K562 (cell line): ENCODE data around the gene WDR45B. TPM values are rescaled to one million over a fixed set of nuclear protein-coding genes. Genes with fewer than 3 reads are reported as not detected.

Experiments used
- ATAC-seq: fragments of 200-7000 bp; cut with Tn5 transposase; 3 replicates; pipeline ENCODE4 v1.9.1; 2020; ENCODE audit warnings: moderate library complexity
- BruUV-seq: library from RNA; stranded (reverse); fragments of 400-500 nt; replicated peaks from 2 replicates; lab custom pipeline; 2021; lab: Mats Ljungman, UMichigan
- CTCF ChIA-PET: fragments of 300-600 bp; formaldehyde crosslinking; extraction: SDS; loops from one replicate; lab custom pipeline; 2021; ENCODE audit warnings: low intra/inter-chr PET ratio; lab: Yijun Ruan, JAX
- POLR2A ChIA-PET: fragments of 300-600, 350-650 bp; sonication (Branson Sonifier 250); formaldehyde crosslinking; extraction: SDS; loops from one replicate; lab custom pipeline; 2021; ENCODE audit warnings: antibody characterized with exemption, inconsistent platforms; lab: Yijun Ruan, JAX
- DNase-seq, 4 experiments: peaks; one replicate each; pipeline versions ENCODE4 v3.0.0 to v3.0.0-alpha.2; 2011 to 2018; ENCODE audit warnings: low spot score in 3 of 4, mixed read lengths in 3 of 4; ENCODE audit errors: extremely low read depth in 1 of 4
- FAIRE-seq: peaks from 2 replicates; lab custom pipeline; 2011; peaks lifted over from hg19 to GRCh38; lab: Jason Lieb, UNC
- H2AFZ ChIP-seq: 2 replicates; pipeline ENCODE4 v1.6.0; 2011; ENCODE audit warnings: low read depth, low read length, control low read depth, inconsistent platforms
- H3K27ac ChIP-seq: fragments of 200-600 bp; 3 replicates; pipeline ENCODE4 v1.8.0; 2011; ENCODE audit warnings: low read depth, mild to moderate bottlenecking, control low read depth, inconsistent platforms, low read length, moderate library complexity, mixed read lengths; ENCODE audit errors: extremely low read depth
- H3K27me3 ChIP-seq, 2 experiments: fragments of 300-600 bp in 1 of 2; 2 replicates in 1 of 2; 3 replicates in 1 of 2; pipeline versions ENCODE4 v1.6.0 to v1.8.0; 2011; ENCODE audit warnings: inconsistent platforms in 2 of 2, low read length in 2 of 2, mild to moderate bottlenecking in 1 of 2, mixed read lengths in 1 of 2, moderate library complexity in 1 of 2; ENCODE audit not compliant: control insufficient read depth in 2 of 2, insufficient read depth in 2 of 2
- H3K36me3 ChIP-seq: fragments of 300-600 bp; 3 replicates; pipeline ENCODE4 v1.8.0; 2011; ENCODE audit warnings: mild to moderate bottlenecking, low read length, inconsistent platforms; ENCODE audit not compliant: control insufficient read depth, insufficient read depth
- H3K4me1 ChIP-seq, 2 experiments: fragments of 200-600 bp in 1 of 2; replicated peaks in 1 of 2; 2 replicates in 1 of 2; 3 replicates in 1 of 2; pipeline versions ENCODE4 v1.5.1 to v1.8.0; 2011; ENCODE audit warnings: inconsistent platforms in 2 of 2, low read length in 2 of 2, mild to moderate bottlenecking in 1 of 2, mixed read lengths in 1 of 2, moderate library complexity in 1 of 2; ENCODE audit not compliant: control insufficient read depth in 2 of 2, insufficient read depth in 2 of 2
- H3K4me2 ChIP-seq: 2 replicates; pipeline ENCODE4 v1.6.1; 2011; ENCODE audit warnings: low read length, control low read depth, inconsistent platforms, mixed read lengths; ENCODE audit not compliant: insufficient read depth
- H3K4me3 ChIP-seq: fragments of 200-600 bp; sonication (generic), shearing (Covaris generic); 2 replicates; pipeline ENCODE4 v1.5.1; 2016; ENCODE audit warnings: control low read depth, inconsistent platforms
- H3K79me2 ChIP-seq: fragments of 200-600 bp; 3 replicates; pipeline ENCODE4 v1.8.0; 2011; ENCODE audit warnings: low read length, inconsistent platforms; ENCODE audit not compliant: control insufficient read depth, insufficient read depth
- H3K9ac ChIP-seq, 2 experiments: 2 replicates each; pipeline versions ENCODE4 v1.6.0 to v1.6.1; 2011; ENCODE audit warnings: low read depth in 2 of 2, low read length in 2 of 2, control low read depth in 1 of 2, inconsistent platforms in 1 of 2, mild to moderate bottlenecking in 1 of 2, mixed read lengths in 1 of 2; ENCODE audit not compliant: insufficient read depth in 1 of 2
- H3K9me1 ChIP-seq: one replicate; pipeline ENCODE4 v1.6.0; 2011; ENCODE audit warnings: inconsistent platforms, mild to moderate bottlenecking, low read length, moderate library complexity; ENCODE audit not compliant: control insufficient read depth, insufficient read depth
- H3K9me3 ChIP-seq: replicated peaks from 2 replicates; pipeline ENCODE4 v1.5.1; 2011; ENCODE audit warnings: low read depth, low read length, inconsistent platforms; ENCODE audit not compliant: control insufficient read depth, insufficient read depth
- H4K20me1 ChIP-seq: replicated peaks from 2 replicates; pipeline ENCODE4 v1.6.1; 2011; ENCODE audit warnings: low read length, inconsistent platforms, mixed read lengths; ENCODE audit not compliant: control insufficient read depth, insufficient read depth
- BACH1 ChIP-seq: fragments of 200-800 bp; sonication (Bioruptor generic); IDR thresholded peaks from 2 replicates; pipeline ENCODE4 v1.6.1; 2016; ENCODE audit warnings: missing genetic modification characterization, missing compliant biosample characterization
- CBFB ChIP-seq: sonication (generic); formaldehyde crosslinking; IDR thresholded peaks from 2 replicates; pipeline ENCODE4 v1.4.0; 2020; ENCODE audit warnings: mild to moderate bottlenecking, missing genetic modification reagents
- CHD1 ChIP-seq: fragments of 200-600 bp; sonication (generic); IDR thresholded peaks from one replicate; pipeline ENCODE4 v1.6.1; 2012; ENCODE audit warnings: mild to moderate bottlenecking, moderate library complexity, low read length, inconsistent platforms
- ETV5 ChIP-seq: sonication (generic); formaldehyde crosslinking; IDR thresholded peaks from 2 replicates; pipeline ENCODE4 v1.4.0; 2020; ENCODE audit warnings: low read depth, mild to moderate bottlenecking, missing genetic modification reagents
- FOXK1 ChIP-seq: sonication (generic); formaldehyde crosslinking; IDR thresholded peaks from 2 replicates; pipeline ENCODE4 v1.8.0; 2022; ENCODE audit warnings: missing genetic modification reagents, mild to moderate bottlenecking, borderline replicate concordance
- HCFC1 ChIP-seq: IDR thresholded peaks from 2 replicates; pipeline ENCODE4 v1.6.1; 2012; ENCODE audit warnings: low read depth, low read length, improper control_type of control experiment
- HNRNPK ChIP-seq: fragments of 200-400 bp; formaldehyde crosslinking; IDR thresholded peaks from one replicate; pipeline ENCODE4 v1.6.1; 2018; ENCODE audit warnings: mild to moderate bottlenecking, low read depth, low read length; ENCODE audit not compliant: poor library complexity, severe bottlenecking
- JUNB ChIP-seq: fragments of 450-650 bp; formaldehyde crosslinking; conservative IDR thresholded peaks from 2 replicates; pipeline ENCODE4 v1.4.0; 2020; ENCODE audit warnings: mild to moderate bottlenecking
- L3MBTL2 ChIP-seq: fragments of 450-650 bp; IDR thresholded peaks from 2 replicates; pipeline ENCODE4 v1.6.1; 2016; ENCODE audit warnings: mild to moderate bottlenecking, moderate library complexity
- RBBP5 ChIP-seq: fragments of 200-600 bp; sonication (generic); IDR thresholded peaks from 2 replicates; pipeline ENCODE4 v1.6.1; 2012; ENCODE audit warnings: borderline replicate concordance, mild to moderate bottlenecking, low read length, control low read depth, inconsistent platforms; ENCODE audit not compliant: insufficient read depth, poor library complexity, severe bottlenecking
- TRIM28 ChIP-seq: fragments of 450-650 bp; IDR thresholded peaks from 2 replicates; pipeline ENCODE4 v1.6.1; 2017
- USF1 ChIP-seq: sonication (generic); formaldehyde crosslinking; IDR thresholded peaks from 2 replicates; pipeline ENCODE4 v1.9.0; 2022; ENCODE audit warnings: mild to moderate bottlenecking, missing genetic modification reagents
- ZBTB17 ChIP-seq: fragments of 450-650 bp; formaldehyde crosslinking; IDR thresholded peaks from 2 replicates; pipeline ENCODE4 v1.4.0; 2020; ENCODE audit warnings: mild to moderate bottlenecking
- ZEB2 ChIP-seq: fragments of 450-650 bp; IDR thresholded peaks from 2 replicates; pipeline ENCODE4 v1.6.1; 2016
- ZNF644 ChIP-seq: fragments of 200-800 bp; sonication (Bioruptor generic); IDR thresholded peaks from 2 replicates; pipeline ENCODE4 v1.6.1; 2016; ENCODE audit warnings: low read depth, missing genetic modification characterization, missing compliant biosample characterization
- WGBS: fragments of 100-300 bp; shearing (Covaris generic); methylation state at CpG from one replicate; pipeline ENCODE4 v1.1.6; 2016; ENCODE audit warnings: low coverage, mixed read lengths; ENCODE audit not compliant: insufficient coverage; ENCODE audit errors: missing lambda C conversion rate; 5-methylcytosine and 5-hydroxymethylcytosine counted together
- in situ Hi-C: fragments of 300-500 bp; cut with MboI; formaldehyde crosslinking; loops from 4 replicates; pipeline ENCODE4 v1.15.0; 2018; ENCODE audit warnings: inconsistent platforms, mixed read lengths
- intact Hi-C: fragments of 100-400 bp; cut with micrococcal nuclease; formaldehyde crosslinking; loops from 2 replicates; pipeline ENCODE4 v1.14.2; 2022
- polyA plus RNA-seq, 8 experiments: library from polyadenylated mRNA; depleted of rRNA in 4 of 8; stranded (reverse) in 5 of 8; unstranded in 3 of 8; fragments of >200 nt; fragmentation: Nextera tagmentation in 2 of 8; fragmentation: Illumina TruSeq in 1 of 8; extraction: Ambion mirVana in 2 of 8; extraction: Trizol in 1 of 8; gene quantifications; 2 replicates each; pipeline versions ENCODE4 v1.2.1 to v1.2.3, GENCODE V29; 2011 to 2014; ENCODE audit warnings: inconsistent platforms in 1 of 8, missing spikeins in 1 of 8
- total RNA-seq, 7 experiments: library from RNA; depleted of rRNA in 6 of 7; stranded (reverse); fragments of >200 nt in 6 of 7; fragmentation: Illumina TruSeq in 2 of 7; extraction: Trizol in 2 of 7; gene quantifications; 2 replicates each; pipeline versions ENCODE4 v1.2.1 to v1.2.3, GENCODE V29; 2011 to 2021; ENCODE audit warnings: low replicate concordance in 1 of 7
- TF ChIP-seq, protein P1 (sequence below): sonication (generic); formaldehyde crosslinking; IDR thresholded peaks from 2 replicates; pipeline ENCODE4 v1.8.0; 2022; ENCODE audit warnings: missing genetic modification reagents, mild to moderate bottlenecking, moderate library complexity, borderline replicate concordance
- TF ChIP-seq, protein P2 (sequence below): fragments of 250-450 bp; sonication (Bioruptor Pico); IDR thresholded peaks from 2 replicates; pipeline ENCODE4 v1.8.0; 2022; ENCODE audit warnings: inconsistent platforms, mild to moderate bottlenecking, moderate library complexity, borderline replicate concordance

The WDR45B gene
- total and polyA plus RNA-seq, 9 of the 15 experiments (the other 6 are each of a cell fraction or from before 2014, with no cell fraction given), result 0.72 to 74.4 (median 35.9) TPM

- Histone ChIP-seq H3K9me1 (no peaks in the 10 kb centered on the region), H4K20me1 (no peaks in the 10 kb centered on the region; the same call in 1 of the 2 replicates), H3K4me2 (no peak overlapping the region), H3K9ac (no peak overlapping the region), H3K27ac (no peak overlapping the region), H3K79me2 (no peaks in the 10 kb centered on the region), H2AFZ (no peak overlapping the region), H3K27me3 (no peaks in the 10 kb centered on the region), H3K9me3 (no peaks in the 10 kb centered on the region), H3K36me3 (peaks cover 59% of the 10 kb centered on the region; the same call in 2 of the 3 replicates), H3K4me1 (peaks cover 9 to 24% of the 10 kb centered on the region in 2 experiments), H3K4me3 (no peak overlapping the region)
- TF ChIP-seq ETV5 (CRISPR knock-in tag) (no peak), CHD1 (no peak), FOXK1 (CRISPR knock-in tag) (no peak), RBBP5 (no peak), TRIM28 (no peak), HCFC1 (no peak), ZNF644 (tag) (no peak), ZBTB17 (no peak), HNRNPK (no peak), JUNB (CRISPR knock-in tag) (no peak), USF1 (CRISPR knock-in tag) (no peak), CBFB (CRISPR knock-in tag) (no peak), ZEB2 (no peak), L3MBTL2 (no peak), BACH1 (no peak)
- TF ChIP-seq, protein P1, sequence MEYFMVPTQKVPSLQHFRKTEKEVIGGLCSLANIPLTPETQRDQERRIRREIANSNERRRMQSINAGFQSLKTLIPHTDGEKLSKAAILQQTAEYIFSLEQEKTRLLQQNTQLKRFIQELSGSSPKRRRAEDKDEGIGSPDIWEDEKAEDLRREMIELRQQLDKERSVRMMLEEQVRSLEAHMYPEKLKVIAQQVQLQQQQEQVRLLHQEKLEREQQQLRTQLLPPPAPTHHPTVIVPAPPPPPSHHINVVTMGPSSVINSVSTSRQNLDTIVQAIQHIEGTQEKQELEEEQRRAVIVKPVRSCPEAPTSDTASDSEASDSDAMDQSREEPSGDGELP, result no peak
- TF ChIP-seq, protein P2, sequence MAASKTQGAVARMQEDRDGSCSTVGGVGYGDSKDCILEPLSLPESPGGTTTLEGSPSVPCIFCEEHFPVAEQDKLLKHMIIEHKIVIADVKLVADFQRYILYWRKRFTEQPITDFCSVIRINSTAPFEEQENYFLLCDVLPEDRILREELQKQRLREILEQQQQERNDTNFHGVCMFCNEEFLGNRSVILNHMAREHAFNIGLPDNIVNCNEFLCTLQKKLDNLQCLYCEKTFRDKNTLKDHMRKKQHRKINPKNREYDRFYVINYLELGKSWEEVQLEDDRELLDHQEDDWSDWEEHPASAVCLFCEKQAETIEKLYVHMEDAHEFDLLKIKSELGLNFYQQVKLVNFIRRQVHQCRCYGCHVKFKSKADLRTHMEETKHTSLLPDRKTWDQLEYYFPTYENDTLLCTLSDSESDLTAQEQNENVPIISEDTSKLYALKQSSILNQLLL (CRISPR knock-in tag), result no peak
- intact Hi-C loops (no loop called here), in situ Hi-C loops (no loop called here)
- CTCF ChIA-PET, result no interaction called here
- POLR2A ChIA-PET, result interaction anchor here (1.4 kb wide), 1 partner anchor 13 kb away, joined by 5 read pairs; no protein-coding TSS in a partner anchor
- ATAC-seq (no peak), DNase-seq (no peak), FAIRE-seq (no peak)
- WGBS, result 95% methylated on average over 2 of the region's 22 CpGs
- no TSS peak for BruUV-seq
Observed at GRCh38 chr17:82614095-82614631, 34.1 kb downstream of the WDR45B start.
